ENCODE measurements around the gene APBB2. TPM values are rescaled to one million over a fixed set of nuclear protein-coding genes. Genes with fewer than 3 reads are reported as not detected.

Gene APBB2
- total RNA-seq, 4 donors from 2014 or later = 139 to 248 (median 203) TPM

- H3K27ac ChIP-seq = peak overlapping the region in 1 of 4 donors; percentile 15
- TF ChIP-seq, protein P1, sequence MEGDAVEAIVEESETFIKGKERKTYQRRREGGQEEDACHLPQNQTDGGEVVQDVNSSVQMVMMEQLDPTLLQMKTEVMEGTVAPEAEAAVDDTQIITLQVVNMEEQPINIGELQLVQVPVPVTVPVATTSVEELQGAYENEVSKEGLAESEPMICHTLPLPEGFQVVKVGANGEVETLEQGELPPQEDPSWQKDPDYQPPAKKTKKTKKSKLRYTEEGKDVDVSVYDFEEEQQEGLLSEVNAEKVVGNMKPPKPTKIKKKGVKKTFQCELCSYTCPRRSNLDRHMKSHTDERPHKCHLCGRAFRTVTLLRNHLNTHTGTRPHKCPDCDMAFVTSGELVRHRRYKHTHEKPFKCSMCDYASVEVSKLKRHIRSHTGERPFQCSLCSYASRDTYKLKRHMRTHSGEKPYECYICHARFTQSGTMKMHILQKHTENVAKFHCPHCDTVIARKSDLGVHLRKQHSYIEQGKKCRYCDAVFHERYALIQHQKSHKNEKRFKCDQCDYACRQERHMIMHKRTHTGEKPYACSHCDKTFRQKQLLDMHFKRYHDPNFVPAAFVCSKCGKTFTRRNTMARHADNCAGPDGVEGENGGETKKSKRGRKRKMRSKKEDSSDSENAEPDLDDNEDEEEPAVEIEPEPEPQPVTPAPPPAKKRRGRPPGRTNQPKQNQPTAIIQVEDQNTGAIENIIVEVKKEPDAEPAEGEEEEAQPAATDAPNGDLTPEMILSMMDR (IDR thresholded peaks at IDR 0.05) = no peak
- TF ChIP-seq EP300 (IDR thresholded peaks at IDR 0.05) = no peak
- TF ChIP-seq POLR2A (IDR thresholded peaks at IDR 0.05) = no peak
- no peak for DNase-seq (ENCODE audit: low spot score in 2 of 2)
- H3K36me3 ChIP-seq = no peaks in the 10 kb centered on the region
- 67 to 74% methylated on average over 4 of the region's 4 CpGs for WGBS, 2 donors
- H3K27me3 ChIP-seq = no peaks in the 10 kb centered on the region
- H3K4me1 ChIP-seq = peaks cover 0 to 93% (median 22%) of the 10 kb centered on the region in 4 donors
- no peaks in the 10 kb centered on the region for H3K9me3 ChIP-seq
- no peak overlapping the region for H3K4me3 ChIP-seq
Measured at GRCh38 chr4:41202356-41202755, 12.0 kb downstream of the APBB2 start.

- H3K27me3 ChIP-seq = no peaks in the 10 kb centered on the region
- no peak for DNase-seq (ENCODE audit: low spot score in 2 of 2)
- peaks cover 0 to 87% (median 23%) of the 10 kb centered on the region in 4 donors for H3K4me1 ChIP-seq
- no peaks in the 10 kb centered on the region for H3K36me3 ChIP-seq
- H3K27ac ChIP-seq = no peak overlapping the region
- no peak overlapping the region for H3K4me3 ChIP-seq
- WGBS, 2 donors = 69 to 80% methylated on average over 4 of the region's 4 CpGs
- no peak for TF ChIP-seq EP300 (IDR thresholded peaks at IDR 0.05)
- TF ChIP-seq, protein P1 (IDR thresholded peaks at IDR 0.05) = no peak
- TF ChIP-seq POLR2A (IDR thresholded peaks at IDR 0.05) = no peak
- no peaks in the 10 kb centered on the region for H3K9me3 ChIP-seq
Measured at GRCh38 chr4:41200486-41201017, 13.8 kb downstream of the APBB2 start.

- WGBS, 2 donors = 48 to 52% methylated on average over 3 of the region's 3 CpGs
- Histone ChIP-seq H3K9me3 (no peaks in the 10 kb centered on the region), H3K36me3 (no peaks in the 10 kb centered on the region), H3K27me3 (no peaks in the 10 kb centered on the region), H3K27ac (peak overlapping the region in 1 of 4 donors; percentile 46), H3K4me1 (peaks cover 0 to 83% (median 18%) of the 10 kb centered on the region in 4 donors), H3K4me3 (no peak overlapping the region)
- TF ChIP-seq EP300 (IDR thresholded peaks at IDR 0.05) = no peak
- TF ChIP-seq, protein P1 (IDR thresholded peaks at IDR 0.05) = no peak
- TF ChIP-seq POLR2A (IDR thresholded peaks at IDR 0.05) = no peak
- no peak for DNase-seq (ENCODE audit: low spot score in 2 of 2)
Measured at GRCh38 chr4:41199788-41200187, 14.6 kb downstream of the APBB2 start.

GRCh38 chr4:41197996-41198395 is 16.3 kb downstream of the APBB2 start:
- Histone ChIP-seq H3K27me3 (no peaks in the 10 kb centered on the region), H3K36me3 (no peaks in the 10 kb centered on the region), H3K4me3 (no peak overlapping the region), H3K27ac (no peak overlapping the region), H3K9me3 (no peaks in the 10 kb centered on the region), H3K4me1 (peaks cover 0 to 65% (median 6%) of the 10 kb centered on the region in 4 donors)
- DNase-seq (ENCODE audit: low spot score in 2 of 2) = no peak
- TF ChIP-seq, protein P1 (IDR thresholded peaks at IDR 0.05) = no peak
- TF ChIP-seq POLR2A (IDR thresholded peaks at IDR 0.05) (no peak), EP300 (IDR thresholded peaks at IDR 0.05) (no peak)
- 90 to 95% methylated on average over 2 of the region's 2 CpGs for WGBS, 2 donors

GRCh38 chr4:41197495-41197894 is 16.8 kb downstream of the APBB2 start:
- no peak for DNase-seq (ENCODE audit: low spot score in 2 of 2)
- Histone ChIP-seq H3K27me3 (no peaks in the 10 kb centered on the region), H3K4me3 (no peak overlapping the region), H3K4me1 (peaks cover 0 to 60% (median 3%) of the 10 kb centered on the region in 4 donors), H3K36me3 (no peaks in the 10 kb centered on the region), H3K27ac (no peak overlapping the region), H3K9me3 (no peaks in the 10 kb centered on the region)
- WGBS, 2 donors = 70 to 87% methylated on average over 3 of the region's 3 CpGs
- no peak for TF ChIP-seq EP300 (IDR thresholded peaks at IDR 0.05)

Measured in tibial nerve (tissue), 4 donors.